GM19455 (cell line): ENCODE results near the gene AHCTF1.

Experiments
- ATAC-seq: cut with Tn5 transposase; IDR thresholded peaks from one replicate; pipeline ENCODE4 v1.9.1; 2021; ENCODE audit not compliant: unreplicated experiment

The AHCTF1 gene

DNA sequence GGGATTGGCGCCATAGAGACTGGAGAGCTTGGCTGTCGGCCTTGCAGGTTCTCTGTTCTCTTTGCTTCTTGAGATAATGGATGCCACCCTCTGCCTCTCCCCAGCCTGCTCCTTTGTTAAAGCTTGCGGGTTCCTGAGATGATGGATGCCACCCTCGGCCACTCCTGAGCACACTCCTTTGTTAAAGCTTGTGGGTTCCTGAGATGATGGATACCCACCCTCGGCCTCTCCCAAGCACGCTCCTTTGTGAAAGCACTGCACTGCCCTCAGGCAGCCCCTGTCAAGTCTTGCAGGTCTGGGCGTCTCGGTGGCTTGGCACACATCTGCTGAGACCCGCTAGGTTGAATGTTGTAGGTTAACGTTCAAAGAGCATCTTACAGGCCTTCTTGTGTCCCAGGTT is 131.0 kb downstream of the AHCTF1 start:
- ATAC-seq, result no peak

DNA sequence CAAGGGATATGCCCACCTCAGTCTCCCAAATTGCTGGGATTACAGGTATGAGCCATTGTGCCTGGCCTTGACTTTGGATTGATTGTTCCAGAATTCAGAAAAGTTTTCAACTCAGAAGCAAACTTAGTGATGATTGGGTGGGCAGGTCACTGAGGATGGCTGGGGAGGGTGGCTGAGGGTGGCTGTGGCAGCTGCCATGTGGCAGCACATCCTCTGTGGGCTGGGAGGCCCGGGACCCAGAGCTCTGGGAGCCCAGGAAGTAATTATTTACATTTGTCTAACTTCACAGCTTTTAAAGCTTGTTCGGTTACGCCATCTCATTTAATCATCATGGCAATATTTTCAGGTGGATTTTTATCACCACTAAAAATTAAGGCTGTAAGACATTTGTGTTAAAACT is 131.4 kb downstream of the AHCTF1 start:
- no peak for ATAC-seq

DNA sequence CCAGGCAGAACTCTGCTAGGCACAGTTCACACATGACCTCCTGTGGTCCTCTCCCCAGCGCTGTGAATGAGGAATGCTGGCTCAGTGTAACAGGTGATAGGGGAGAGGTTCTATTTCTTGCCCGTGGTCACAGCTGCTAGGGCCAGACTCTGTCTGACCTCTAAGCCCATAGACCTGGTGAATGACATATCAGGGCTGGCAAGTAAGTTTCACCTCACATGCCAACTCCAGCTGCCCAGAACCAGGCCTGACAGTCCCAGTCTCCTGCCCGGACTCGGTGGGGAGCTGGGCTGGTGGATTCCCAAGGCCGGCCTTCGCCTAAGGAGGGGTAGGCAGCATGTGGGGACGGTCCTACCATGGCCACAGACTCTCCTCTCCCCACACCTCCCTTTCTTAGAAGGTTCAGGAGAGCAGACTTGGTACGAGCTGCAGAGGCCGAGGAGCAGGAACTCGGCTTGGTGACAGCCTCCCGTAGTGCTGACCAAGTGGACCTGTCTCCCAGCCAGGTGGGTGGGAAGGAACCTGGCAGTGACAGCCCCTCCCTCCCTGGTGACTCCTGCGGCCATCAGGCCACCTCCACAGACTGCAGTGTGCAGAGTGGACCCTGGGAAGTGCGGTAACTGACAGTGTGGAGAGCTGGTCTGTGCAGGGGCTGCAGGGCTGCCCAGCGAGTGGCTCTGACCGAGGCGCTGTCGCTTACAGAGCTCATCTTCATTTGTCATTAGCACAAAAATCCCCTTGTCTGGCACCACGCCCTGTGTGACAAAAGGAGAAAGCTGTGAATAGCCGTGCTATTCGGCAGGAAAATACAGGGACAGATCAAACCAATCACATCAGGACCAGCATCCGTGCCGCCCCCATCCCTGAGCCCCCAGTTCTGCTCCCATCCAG is 132.9 kb downstream of the AHCTF1 start:
- no peak for ATAC-seq

DNA sequence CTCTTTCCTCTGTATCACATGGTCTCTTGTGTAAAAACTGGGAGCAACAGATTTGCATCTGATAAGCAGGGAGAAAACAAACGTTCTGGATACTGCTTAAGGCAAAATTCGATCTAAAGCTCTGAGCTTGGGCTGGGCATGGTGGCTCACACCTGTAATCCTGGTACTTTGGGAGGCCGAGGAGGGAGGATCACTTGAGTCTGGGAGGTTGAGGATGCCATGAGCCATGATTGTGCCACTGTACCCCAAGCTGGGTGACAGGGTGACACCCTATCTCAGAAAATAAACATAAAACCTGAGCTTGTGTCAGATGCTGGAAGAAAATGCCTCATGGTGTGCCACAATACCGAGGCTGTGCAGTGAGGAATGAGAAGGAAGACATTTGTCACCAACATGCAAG is 133.6 kb downstream of the AHCTF1 start:
- ATAC-seq, result no peak

DNA sequence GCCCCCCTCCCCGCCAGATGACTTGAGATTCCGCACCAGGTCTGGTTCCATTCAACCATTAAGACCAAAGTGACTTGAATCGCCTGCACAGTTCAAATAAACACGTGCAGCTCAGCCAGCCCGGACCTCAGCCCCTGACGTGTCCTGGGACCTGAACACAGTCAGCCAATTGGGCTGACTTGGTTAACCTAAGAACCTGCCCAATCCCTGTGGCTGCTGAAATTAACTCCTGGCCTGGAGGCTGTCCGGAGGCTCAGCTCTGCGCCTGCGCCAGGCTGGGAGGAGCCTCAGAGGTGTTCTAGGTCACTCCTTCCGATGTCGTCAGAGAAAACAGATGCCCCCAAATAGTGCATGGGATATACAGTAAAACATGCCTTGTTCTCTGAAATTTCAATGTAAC is 134.2 kb downstream of the AHCTF1 start:
- ATAC-seq, result no peak

GRCh38 chr1:246797157-246797556 is 134.6 kb downstream of the AHCTF1 start:
- ATAC-seq, result no peak

- ATAC-seq, result no peak
Measured at GRCh38 chr1:246795906-246796694, 135.6 kb downstream of the AHCTF1 start.

GRCh38 chr1:246794828-246795671 is 136.7 kb downstream of the AHCTF1 start:
- ATAC-seq, result no peak

GRCh38 chr1:246794048-246794827 is 137.5 kb downstream of the AHCTF1 start:
- no peak for ATAC-seq

- no peak for ATAC-seq
Measured at GRCh38 chr1:246793356-246793896, 138.3 kb downstream of the AHCTF1 start.

- ATAC-seq, result no peak
Measured at GRCh38 chr1:246792603-246793002, 139.1 kb downstream of the AHCTF1 start.

- no peak for ATAC-seq
Measured at GRCh38 chr1:246791303-246791918, 140.3 kb downstream of the AHCTF1 start.

GRCh38 chr1:246790833-246791232 is 140.9 kb downstream of the AHCTF1 start:
- ATAC-seq, result no peak

GRCh38 chr1:246790364-246790763 is 141.4 kb downstream of the AHCTF1 start:
- ATAC-seq, result no peak

DNA sequence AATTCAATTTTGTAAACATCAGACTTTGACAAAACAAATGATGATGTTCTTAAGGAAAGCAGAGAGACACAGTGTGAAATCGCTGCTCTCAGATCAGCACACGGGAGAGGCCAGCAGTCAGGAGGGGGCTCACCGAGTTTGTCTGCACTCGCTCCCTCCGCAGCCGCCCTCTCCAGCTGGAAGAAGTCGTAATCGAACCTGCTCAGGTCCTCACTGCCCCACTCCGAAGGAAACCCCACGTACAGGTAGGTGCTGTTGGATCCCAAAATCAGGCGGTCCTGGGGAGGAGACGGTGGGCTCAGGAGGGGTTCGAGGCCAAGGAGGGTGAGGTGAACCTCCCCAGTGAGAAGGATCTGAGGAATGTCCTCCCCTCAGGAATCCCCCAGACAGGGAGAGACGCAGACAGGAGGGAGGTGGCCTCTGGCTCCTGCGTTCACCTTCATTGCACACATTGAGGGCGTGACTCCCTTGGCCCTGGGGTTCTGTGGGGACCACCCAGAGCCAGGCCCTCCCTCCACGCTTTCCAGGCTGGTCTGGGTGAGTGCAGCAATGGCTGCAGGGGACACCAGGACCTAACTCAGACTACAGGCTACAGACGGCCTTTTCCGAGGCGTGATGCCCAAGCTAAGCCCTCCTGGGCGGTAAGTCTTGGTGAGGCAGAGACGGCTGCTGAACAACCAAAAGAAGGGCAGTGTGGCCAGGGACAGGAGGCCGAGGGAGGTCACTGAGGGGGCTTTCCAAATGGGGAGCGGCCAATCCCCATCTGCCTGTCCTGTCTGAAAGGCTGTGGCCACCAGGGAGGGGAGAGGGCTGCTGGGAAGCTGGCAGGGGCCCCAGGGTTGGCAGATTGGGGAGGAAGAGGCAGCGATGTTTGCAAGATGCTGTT is 142.1 kb downstream of the AHCTF1 start:
- no peak for ATAC-seq
